ENCODE measurements around the gene CDYL.

Gene CDYL

GRCh38 chr6:4944325-4944724 is 168.1 kb downstream of the CDYL start:
- H3K4me1 ChIP-seq (ENCODE audit: low read depth, poor library complexity, severe bottlenecking) = peaks cover 56% of the 10 kb centered on the region
- peak overlapping the region; percentile 74; the same call in 1 of the 2 replicates for H3K4me2 ChIP-seq
- H3K4me3 ChIP-seq (IDR thresholded peaks at IDR 0.05; ENCODE audit: insufficient read depth, low read depth, low read length) = no peak overlapping the region
- H3K9ac ChIP-seq = no peak overlapping the region
- H3K27me3 ChIP-seq (ENCODE audit: insufficient read depth, low read depth) = no peaks in the 10 kb centered on the region
- H2AFZ ChIP-seq (ENCODE audit: low read depth) = no peak overlapping the region
- peak overlapping the region; percentile 71 for H3K27ac ChIP-seq
- peaks cover 14% of the 10 kb centered on the region; the same call in 1 of the 2 replicates for H3K79me2 ChIP-seq (ENCODE audit: insufficient read depth, low read depth)
- H3K36me3 ChIP-seq (ENCODE audit: insufficient read depth) = no peaks in the 10 kb centered on the region
- H4K20me1 ChIP-seq (ENCODE audit: insufficient read depth) = no peaks in the 10 kb centered on the region
- no peak for TF ChIP-seq CTCF (conservative IDR thresholded peaks at IDR 0.05; ENCODE audit: low read depth, low read length)

GRCh38 chr6:4946521-4946920 is 170.3 kb downstream of the CDYL start:
- no peak overlapping the region for H3K4me2 ChIP-seq
- no peaks in the 10 kb centered on the region for H3K27me3 ChIP-seq (ENCODE audit: insufficient read depth, low read depth)
- H3K9ac ChIP-seq = no peak overlapping the region
- no peak for TF ChIP-seq CTCF (conservative IDR thresholded peaks at IDR 0.05; ENCODE audit: low read depth, low read length)
- H3K79me2 ChIP-seq (ENCODE audit: insufficient read depth, low read depth) = peaks cover 7% of the 10 kb centered on the region; the same call in 1 of the 2 replicates
- H3K36me3 ChIP-seq (ENCODE audit: insufficient read depth) = no peaks in the 10 kb centered on the region
- H4K20me1 ChIP-seq (ENCODE audit: insufficient read depth) = no peaks in the 10 kb centered on the region
- no peak overlapping the region for H3K27ac ChIP-seq
- no peak overlapping the region for H3K4me3 ChIP-seq (IDR thresholded peaks at IDR 0.05; ENCODE audit: insufficient read depth, low read depth, low read length)
- H2AFZ ChIP-seq (ENCODE audit: low read depth) = no peak overlapping the region
- peaks cover 34% of the 10 kb centered on the region for H3K4me1 ChIP-seq (ENCODE audit: low read depth, poor library complexity, severe bottlenecking)

- Histone ChIP-seq H2AFZ (ENCODE audit: low read depth) (no peak overlapping the region), H3K79me2 (ENCODE audit: insufficient read depth, low read depth) (peaks cover 5% of the 10 kb centered on the region; the same call in 1 of the 2 replicates), H3K4me2 (no peak overlapping the region), H3K9ac (no peak overlapping the region), H3K27me3 (ENCODE audit: insufficient read depth, low read depth) (no peaks in the 10 kb centered on the region), H3K4me3 (IDR thresholded peaks at IDR 0.05; ENCODE audit: insufficient read depth, low read depth, low read length) (no peak overlapping the region), H4K20me1 (ENCODE audit: insufficient read depth) (no peaks in the 10 kb centered on the region), H3K4me1 (ENCODE audit: low read depth, poor library complexity, severe bottlenecking) (peaks cover 22% of the 10 kb centered on the region), H3K36me3 (ENCODE audit: insufficient read depth) (no peaks in the 10 kb centered on the region), H3K27ac (no peak overlapping the region)
- TF ChIP-seq CTCF (conservative IDR thresholded peaks at IDR 0.05; ENCODE audit: low read depth, low read length) = no peak
Observed at GRCh38 chr6:4947716-4948115, 171.5 kb downstream of the CDYL start.

- no peaks in the 10 kb centered on the region for H4K20me1 ChIP-seq (ENCODE audit: insufficient read depth)
- H3K27ac ChIP-seq = no peak overlapping the region
- H3K4me2 ChIP-seq = no peak overlapping the region
- no peak overlapping the region for H3K9ac ChIP-seq
- no peaks in the 10 kb centered on the region for H3K79me2 ChIP-seq (ENCODE audit: insufficient read depth, low read depth)
- peaks cover 10% of the 10 kb centered on the region for H3K4me1 ChIP-seq (ENCODE audit: low read depth, poor library complexity, severe bottlenecking)
- TF ChIP-seq CTCF (conservative IDR thresholded peaks at IDR 0.05; ENCODE audit: low read depth, low read length) = no peak
- no peaks in the 10 kb centered on the region for H3K36me3 ChIP-seq (ENCODE audit: insufficient read depth)
- no peaks in the 10 kb centered on the region for H3K27me3 ChIP-seq (ENCODE audit: insufficient read depth, low read depth)
- no peak overlapping the region for H2AFZ ChIP-seq (ENCODE audit: low read depth)
- no peak overlapping the region for H3K4me3 ChIP-seq (IDR thresholded peaks at IDR 0.05; ENCODE audit: insufficient read depth, low read depth, low read length)
Observed at GRCh38 chr6:4948781-4949450, 172.7 kb downstream of the CDYL start.
